GM21786 (cell line): ENCODE data around the gene TRIOBP.
A peak's percentile ranks its signal among the peaks of the same experiment; 100 is the strongest.
"Not testable (repeated sequence)": the region's sequence is repeated elsewhere in the genome, so short reads cannot be mapped to it uniquely, and the experiment has no call there.

ENCODE experiments used
- ATAC-seq: cut with Tn5 transposase; IDR thresholded peaks from one replicate; pipeline ENCODE4 v1.9.1; 2021; ENCODE audit not compliant: unreplicated experiment

The TRIOBP gene

DNA sequence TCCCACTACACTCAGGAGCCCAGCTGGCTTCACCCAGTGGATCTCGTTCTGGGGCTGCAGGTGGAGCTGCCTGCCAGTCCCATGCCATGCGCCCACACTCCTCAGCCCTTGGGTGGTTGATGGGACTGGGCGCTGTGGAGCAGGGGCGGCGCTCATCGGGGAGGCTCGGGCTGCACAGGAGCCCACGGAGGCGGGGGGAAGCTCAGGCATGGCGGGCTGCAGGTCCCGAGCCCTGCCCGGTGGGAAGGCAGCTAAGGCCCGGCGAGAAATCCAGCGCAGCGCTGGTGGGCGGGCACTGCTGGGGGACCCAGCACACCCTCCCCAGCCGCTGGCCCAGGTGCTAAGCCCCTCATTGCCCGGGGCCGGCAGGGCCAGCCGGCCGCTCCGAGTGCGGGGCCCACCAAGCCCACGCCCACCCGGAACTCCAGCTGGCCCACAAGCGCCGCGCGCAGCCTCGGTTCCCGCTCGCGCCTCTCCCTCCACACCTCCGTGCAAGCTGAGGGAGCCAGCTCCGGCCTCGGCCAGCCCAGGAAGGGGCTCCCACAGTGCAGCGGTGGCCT is 21.0 kb downstream of the TRIOBP start:
- ATAC-seq: not testable (repeated sequence)

DNA sequence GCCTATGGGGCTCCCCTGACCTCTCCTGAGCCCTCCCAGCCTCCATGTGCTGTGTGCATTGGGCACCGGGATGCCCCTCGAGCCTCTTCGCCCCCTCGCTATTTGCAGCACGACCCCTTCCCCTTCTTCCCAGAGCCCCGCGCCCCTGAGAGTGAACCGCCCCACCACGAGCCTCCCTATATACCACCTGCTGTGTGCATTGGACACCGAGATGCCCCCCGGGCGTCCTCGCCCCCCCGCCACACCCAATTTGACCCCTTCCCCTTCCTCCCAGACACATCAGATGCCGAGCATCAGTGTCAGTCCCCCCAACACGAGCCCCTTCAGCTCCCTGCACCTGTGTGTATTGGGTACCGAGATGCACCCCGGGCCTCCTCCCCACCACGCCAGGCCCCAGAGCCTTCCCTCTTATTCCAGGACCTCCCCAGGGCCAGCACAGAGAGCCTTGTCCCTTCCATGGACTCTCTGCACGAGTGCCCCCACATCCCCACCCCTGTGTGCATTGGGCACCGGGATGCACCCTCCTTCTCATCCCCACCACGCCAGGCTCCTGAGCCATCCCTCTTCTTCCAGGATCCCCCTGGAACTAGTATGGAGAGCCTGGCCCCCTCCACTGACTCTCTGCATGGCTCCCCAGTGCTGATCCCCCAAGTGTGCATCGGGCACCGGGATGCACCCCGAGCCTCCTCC is 28.8 kb downstream of the TRIOBP start:
- ATAC-seq: no peak

DNA sequence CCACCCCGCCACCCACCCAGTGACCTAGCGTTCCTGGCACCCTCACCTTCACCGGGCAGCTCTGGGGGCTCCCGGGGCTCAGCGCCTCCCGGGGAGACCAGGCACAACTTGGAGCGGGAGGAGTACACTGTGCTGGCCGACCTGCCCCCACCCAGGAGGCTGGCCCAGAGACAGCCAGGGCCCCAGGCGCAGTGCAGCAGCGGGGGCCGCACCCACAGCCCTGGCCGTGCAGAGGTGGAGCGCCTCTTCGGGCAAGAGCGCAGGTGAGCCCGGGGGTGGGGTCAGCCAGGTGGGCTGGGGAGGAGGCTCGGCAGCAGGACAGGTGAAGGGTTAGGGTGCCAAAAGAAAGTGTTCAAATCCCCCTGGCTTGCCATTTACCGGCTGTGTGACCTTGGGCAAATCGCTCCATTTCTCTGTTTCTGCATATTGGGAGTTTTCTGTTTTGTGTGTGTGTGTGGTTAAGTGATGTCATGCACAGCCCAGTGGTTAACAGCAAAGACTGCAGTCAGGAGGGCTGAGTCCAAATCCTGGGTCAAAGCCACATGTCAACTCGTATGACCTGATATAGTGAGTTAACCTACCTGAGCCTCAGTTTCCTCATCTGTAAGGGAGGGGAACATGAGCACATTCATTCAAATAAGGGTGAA is 29.5 kb downstream of the TRIOBP start:
- ATAC-seq: no peak

DNA sequence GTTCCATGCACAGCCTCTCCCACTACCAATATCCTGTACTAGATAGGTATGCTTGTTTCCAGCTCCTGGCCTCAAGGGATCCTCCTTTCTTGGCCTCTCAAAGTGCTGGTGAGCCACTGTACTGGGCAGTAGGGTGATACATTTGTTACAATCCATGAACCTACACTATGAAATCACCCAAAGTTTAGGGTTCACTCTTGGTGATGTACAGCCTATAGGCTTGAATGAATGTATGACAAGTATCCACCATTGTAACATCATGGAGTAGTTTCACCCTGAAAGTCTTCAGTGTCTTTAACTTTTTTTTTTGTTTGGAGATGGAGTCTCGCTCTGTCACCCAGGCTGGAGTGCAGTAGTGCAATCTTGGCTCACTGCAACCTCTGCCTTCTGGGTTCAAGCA is 31.8 kb downstream of the TRIOBP start:
- ATAC-seq: no peak

DNA sequence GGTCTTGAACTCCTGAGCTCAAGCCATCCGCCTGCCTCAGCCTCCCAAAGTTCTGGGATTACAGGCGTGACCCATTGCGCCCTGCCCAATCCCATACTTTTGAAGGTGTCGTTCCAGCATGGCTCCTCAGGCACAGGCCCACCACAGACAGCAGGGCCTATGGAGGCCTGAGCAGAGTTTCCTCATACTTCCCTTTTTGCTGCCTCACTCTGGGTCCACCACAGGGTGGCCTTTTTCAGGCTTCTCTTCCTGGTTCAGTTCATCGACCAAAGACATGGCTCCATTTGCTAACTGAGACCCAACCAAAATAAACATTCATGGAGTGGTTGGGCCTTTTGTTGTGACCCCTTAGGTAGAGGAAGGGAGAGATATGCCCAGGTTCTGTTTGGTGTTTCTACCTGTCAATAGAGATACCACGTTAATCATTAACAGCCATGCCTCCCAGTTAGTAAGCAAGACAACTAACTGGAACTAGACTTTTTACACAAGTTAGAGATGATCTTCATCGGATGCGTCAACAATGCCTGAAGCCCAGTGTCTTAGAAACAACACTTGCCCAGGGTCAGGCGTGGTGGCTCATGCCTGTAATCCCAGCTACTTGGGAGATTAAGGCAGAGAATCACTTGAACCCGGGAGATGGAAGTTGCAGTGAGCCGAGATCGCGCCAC is 35.1 kb downstream of the TRIOBP start:
- ATAC-seq: no peak

DNA sequence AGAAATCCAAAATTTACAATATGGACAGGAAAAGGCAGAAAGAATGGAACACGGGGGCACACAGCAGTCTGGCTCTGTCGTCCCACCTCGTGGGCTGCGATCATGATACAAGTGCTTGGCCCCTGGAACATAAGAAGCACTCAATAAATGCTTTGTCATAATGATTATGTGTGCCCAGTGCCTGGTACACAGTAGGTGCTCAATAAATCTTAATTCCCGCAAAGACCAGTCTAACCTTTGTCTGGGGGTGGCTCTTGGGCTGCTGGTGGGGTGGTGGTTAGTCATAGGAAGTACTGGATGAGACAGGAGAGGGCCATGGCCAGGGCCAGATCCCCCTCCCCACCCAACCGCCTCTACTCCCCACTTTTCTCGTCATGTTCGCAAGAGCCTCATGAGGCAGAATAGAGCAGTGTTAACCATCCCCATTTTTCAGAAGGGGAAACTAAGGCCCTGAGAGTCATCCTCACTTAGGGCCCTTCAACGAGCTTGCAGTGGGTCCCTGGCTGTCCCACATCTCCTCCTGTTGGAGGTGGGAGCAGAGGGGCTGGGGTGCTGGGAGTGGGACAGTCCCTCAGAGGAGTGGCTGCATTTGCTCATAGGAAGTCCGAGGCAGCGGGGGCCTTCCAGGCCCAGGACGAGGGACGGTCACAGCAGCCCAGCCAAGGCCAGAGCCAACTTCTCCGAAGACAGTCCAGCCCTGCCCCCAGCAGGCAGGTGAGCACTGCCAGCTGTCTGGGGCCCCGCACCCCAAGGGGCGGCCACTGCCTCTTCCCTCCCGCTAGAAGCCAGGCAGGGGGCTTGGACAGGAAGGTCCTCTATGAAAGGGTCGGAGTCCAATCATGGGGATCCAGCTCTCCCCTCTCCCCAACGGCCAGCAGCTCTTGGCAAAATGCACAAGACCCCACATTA is 36.1 kb downstream of the TRIOBP start:
- ATAC-seq: no peak

DNA sequence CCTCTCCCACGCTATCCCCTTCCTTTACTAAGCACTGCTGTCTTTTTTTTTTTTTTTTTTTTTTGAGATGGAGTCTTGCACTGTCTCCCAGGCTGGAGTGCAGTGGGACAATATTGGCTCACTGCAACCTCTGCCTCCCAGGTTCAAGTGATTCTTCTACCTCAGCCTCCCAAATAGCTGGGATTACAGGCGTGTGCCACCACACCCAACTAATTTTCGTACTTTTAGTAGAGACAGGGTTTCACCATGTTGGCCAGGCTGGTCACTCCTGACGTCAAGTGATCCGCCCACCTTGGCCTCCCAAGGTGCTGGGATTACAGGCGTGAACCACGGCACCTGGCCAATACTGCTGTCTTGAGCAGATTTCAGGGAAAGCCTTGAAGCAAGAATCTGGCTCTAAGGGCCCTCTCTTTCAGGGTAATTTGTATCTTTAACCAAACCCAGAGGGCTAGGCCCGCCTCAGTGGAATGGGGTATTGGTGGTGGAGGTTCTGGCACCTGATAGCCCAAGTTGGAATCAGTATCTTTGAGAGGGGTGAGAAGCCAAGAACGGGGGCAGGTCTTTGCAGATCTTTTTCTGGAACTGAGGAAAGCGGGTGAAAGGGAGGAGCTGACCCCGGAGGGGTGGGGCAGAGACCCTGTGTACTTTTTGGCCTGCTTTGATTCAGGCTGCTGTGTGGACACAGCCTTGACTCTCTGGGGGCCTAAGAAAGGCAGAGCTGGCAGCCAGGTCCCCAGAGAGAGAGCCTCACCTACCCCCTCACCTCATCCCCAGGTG is 37.0 kb downstream of the TRIOBP start:
- ATAC-seq: no peak

DNA sequence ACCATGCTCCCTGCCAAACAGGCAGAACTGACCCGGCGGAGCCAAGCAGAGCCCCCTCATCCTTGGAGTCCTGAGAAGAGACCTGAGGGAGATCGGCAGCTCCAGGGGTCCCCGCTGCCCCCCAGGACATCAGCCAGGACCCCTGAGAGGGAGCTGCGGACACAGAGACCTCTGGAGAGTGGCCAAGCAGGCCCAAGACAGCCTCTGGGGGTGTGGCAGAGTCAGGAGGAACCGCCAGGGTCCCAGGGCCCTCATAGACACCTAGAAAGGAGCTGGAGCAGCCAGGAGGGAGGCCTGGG is 37.5 kb downstream of the TRIOBP start:
- no peak for ATAC-seq

DNA sequence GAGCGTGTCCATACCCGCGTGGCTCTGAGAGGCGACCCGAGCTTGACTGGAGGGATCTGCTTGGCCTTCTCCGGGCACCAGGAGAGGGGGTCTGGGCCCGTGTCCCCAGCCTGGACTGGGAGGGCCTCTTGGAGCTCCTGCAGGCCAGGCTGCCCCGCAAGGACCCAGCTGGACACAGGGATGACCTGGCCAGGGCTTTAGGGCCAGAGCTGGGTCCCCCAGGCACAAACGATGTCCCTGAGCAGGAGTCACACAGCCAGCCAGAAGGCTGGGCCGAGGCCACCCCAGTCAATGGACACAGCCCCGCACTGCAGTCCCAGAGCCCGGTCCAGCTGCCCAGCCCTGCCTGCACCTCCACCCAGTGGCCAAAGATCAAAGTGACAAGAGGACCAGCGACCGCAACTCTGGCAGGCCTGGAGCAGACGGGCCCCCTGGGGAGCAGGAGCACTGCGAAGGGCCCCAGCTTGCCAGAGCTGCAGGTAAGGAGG is 38.2 kb downstream of the TRIOBP start:
- no peak for ATAC-seq

DNA sequence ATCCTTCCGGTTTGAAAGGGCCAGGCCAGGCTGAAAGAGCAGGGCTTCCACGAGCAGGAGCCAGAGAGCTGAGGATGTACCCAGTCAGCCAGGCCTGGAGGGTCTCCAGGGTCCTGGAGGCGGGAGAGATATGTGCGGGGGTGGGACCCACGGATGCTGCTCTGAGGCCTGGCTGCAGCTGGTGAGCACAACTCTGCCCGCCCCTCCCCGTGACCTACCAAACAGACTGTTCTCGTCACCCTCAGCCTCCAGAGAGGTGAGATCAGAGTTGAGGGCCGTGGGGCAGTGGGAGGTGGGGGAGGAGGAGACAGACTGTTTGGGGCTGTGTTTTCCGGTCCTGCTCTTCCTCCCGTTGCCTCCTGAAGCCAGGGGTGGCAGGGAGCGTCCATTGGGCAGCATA is 42.2 kb downstream of the TRIOBP start:
- ATAC-seq: no peak

DNA sequence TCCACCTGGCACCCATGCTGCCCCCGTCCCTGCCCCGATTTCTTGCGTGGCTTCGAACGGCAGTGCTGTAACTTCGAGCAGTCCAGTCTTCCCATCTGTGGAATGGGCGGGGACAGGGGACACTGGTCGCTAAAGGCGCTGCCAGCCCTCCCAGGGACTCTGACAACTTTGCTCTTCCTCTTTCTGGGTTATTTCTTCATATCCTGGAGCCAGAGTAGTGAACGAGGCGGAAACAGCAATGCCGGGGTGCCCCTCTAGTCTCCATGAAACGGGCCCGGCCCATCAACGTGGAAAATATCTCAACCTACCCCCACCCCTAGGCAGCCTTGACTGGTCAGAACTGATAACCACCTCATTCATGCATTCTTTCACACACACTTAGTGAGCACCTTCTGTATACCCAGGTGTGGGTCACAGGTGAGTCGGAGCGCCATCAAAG is 42.8 kb downstream of the TRIOBP start:
- no peak for ATAC-seq

DNA sequence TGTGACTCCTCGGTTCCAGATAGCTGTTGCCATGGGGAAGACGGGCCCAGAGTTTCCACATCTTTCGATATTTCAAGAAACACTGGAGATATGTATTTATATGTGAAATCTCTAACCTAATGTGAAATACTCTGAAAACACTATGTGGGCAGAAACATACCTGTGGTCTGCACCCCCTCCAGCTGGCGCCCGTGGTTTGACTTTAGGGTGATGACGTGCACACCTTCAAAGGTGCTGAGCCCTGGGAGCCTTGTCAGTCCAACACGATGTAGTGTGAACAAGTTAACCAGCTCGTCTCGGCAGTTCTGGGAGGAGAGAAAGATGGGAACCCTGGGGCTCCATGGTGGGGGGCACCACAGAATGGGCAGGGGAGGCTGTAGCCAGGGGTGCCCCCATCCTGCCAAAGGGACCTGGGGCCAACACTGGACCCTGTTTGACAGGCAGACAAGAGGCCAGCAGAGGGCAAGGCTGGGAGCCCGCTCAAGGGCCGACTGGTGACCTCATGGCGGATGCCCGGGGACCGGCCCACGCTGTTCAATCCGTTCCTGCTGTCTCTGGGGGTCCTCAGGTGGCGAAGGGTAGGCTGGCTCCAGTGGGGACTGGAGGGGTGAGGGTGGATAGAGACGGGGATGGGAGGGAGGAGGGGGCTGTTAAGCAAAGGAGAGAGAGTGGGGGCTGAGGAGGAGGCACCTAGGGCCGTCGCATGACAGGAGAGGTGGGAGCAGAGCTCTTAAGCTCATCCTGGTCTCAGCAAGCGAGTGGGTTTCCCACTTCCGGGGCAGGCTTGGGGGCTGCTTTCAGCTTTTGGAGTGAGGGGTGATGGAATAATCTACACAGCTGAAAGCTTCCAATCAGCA is 43.8 kb downstream of the TRIOBP start:
- ATAC-seq: no peak

DNA sequence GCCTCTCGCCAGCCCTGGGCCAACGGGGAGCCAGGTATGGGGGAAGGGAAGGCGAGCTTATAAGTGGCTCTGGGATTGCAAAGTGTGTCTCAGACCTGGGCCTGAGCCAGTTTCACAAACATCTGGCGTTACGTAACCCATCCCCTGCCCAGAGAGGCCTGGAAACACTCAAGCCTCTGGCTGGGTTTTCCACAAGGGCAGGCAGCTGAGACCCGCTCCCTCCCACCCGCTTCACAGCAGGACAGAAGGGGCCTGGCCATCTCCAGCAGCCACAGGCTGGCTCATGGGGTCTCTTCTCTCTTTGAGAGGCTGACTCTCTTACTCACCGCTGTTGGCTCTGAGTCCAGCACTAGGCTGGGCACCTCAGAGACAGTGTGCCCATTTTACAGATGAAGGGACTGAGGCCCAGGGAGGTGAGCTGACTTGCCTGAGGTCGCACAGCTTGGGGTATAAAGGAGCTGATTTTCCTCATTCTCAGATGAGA is 44.5 kb downstream of the TRIOBP start:
- ATAC-seq: no peak

DNA sequence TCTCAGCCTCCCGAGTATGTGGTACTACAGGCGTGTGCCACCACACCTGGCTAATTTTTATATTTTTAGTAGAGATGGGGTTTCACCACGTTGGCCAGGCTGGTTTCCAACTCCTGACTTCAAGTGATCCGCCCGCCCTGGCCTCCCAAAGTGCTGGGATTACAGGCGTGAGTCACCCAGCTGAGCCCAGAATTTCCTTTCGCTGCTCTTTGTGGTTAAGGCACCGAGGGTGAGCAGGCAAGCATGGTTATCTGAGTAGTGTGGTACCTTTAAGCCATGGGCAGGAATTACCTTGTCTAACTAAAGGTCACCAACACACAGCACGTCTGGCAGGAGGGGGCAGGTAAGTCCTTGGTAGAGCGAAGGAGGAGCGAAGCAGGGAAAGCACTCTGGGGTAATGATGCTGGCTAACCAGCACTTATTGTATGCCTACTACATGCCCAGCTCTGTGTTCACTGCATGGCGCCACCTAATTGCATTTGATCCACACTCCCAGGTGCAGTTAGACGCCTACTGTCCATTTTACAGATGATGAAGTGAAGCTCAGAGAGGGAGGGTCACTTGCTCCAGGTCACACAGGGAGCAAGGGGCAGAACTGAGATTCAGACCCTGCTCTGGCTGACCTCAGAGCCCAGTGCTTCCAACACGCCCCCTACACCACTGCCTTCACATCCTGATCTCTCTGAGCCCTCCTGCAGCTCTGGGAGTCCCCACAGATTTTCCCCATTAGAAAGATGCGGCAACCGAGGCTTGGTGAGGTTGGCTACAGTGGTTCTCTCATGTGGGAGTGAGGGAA is 45.7 kb downstream of the TRIOBP start:
- no peak for ATAC-seq

DNA sequence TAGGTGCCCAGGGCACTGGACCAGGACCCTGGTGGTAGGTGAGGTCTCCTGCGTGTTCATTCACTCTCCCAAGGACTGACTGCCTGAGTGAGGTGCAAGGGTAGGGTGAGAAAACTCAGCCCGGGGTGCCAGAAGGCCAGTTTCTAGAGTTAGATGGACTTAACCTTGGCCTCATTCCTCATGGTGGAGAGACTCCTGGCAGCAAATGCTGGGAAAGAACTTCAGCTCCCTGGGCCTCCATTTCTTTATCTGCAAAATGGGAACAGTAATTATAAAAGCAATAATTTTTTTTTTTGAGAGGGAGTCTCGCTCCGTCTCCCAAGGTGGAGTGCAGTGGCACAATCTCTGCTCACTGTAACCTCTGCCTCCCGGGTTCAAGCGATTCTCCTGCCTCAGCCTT is 47.7 kb downstream of the TRIOBP start:
- no peak for ATAC-seq

DNA sequence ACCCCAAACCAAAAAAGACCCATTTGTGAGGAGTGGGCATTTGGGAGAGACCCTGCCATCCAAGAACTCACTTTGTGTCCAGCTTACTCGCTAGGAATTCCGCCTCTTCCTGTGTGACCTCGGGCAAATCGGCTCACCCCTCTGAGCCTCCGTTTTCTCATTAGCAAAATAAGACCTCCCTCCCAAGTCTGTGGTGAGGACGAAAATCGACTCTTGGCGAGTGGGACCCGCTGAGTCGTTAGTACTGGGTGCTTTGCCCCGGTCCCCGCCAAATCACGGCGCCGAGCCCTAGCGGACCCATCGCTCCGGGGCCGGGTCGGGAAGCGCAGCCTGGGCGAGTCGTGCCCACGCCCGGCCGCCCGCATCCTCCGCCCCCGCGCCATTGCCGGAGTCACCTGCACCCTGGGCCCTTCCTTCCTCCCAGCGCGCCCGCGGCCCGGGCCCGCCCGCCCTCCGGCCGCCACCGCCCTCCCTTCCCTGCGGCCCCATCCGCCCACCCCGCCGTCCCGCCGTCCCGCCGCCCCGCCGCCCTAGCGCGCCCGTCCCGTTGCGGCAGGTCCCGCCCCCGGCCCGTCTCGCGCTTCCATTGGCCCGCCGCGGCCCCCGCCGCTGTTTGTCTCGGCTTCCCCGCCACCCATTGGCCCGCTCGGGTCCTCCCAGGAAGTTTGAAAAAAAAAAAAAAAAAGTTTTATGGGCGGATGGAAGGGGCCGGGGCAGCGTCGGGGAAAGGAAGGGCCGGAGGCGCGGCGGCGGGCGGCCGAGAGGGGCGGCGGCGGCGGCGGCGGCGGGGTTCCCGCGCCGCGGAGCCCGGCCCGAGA is 48.9 kb downstream of the TRIOBP start:
- peak; percentile 66 for ATAC-seq

DNA sequence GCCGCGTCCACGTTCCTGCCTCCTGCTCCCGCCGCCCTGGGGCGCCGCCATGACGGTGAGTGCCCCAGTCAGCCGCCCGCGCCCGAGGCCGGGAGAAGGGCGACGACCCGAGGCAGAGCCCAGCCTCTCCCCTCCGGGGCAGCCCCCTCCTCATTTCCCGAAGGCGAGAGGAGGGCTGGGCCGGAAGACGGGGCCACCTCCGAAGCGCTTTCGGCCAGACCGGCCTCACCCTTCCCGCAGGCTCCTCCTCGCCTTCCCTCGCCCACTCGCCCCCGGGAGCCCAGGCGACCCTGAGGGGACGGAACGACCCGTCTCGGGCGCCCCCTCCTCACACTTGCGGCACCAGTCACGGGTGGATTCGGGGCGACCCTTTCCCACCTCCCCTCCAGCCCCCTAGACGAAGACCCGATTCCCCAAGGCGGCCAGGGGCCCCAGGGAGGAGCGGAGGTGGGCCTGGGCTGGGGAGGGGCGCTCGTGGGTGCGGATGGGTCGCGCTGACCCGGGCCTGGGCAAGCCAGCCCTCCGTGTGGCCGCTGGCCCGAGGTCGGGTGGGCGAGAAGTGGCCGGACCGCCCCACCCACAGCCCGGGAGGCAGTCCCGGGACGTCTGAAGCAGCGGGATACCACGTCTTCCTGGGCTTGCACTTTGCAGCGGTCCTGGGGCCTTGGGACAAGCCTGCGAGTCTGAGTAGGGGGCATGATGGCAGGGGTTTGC is 49.7 kb downstream of the TRIOBP start:
- peak; percentile 12 for ATAC-seq
